ENCODE results near the gene DPEP3. TPM values are rescaled to one million over a fixed set of nuclear protein-coding genes. Genes with fewer than 3 reads are reported as not detected.

DPEP3 gene
- total and polyA plus RNA-seq, 8 donors = not detected

DNA sequence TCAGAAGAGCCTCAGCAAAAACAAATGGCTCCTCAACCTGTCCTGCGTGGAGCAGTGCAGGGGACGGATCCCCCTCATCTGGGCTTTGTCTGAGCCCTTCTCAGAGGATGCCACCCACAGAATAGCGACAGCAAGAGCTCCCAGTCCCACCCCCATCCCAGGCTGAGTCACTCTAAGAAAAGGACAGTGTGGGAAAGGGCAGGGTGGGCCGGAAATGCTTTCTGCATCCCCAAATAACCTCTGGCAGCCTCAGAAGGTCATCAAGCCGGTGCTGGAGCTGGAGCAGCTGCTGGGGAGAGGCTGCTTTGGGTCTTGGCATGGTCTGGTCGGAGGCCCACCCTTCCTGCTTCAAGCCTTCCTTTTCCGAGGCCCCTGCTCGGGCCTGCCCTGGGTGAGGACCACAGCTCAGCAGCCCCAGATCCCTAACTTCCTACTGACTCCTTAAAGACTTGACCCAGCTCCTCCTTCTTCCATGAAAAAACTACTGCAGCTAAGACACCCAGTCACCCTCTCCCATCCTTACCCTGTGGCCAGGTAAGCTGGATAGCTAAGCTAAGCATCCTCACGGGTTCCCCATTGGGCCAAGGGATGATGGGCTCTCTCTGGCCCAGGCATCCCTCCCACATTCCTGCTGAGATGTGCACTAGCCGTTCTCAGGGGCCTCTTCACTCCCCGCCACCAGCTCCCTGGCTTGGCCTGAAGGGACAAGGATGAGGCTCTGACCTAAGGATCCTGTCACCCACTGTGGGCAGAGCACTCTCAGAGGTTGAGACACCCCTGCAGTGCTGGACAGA lies 20.6 kb downstream of the DPEP3 start:
- WGBS, 5 donors = 59 to 70% (median 68%) methylated on average over 9 to 11 of the region's 11 CpGs
- H3K4me1 ChIP-seq = peaks cover 44 to 61% (median 57%) of the 10 kb centered on the region in 4 donors
- TF ChIP-seq, protein P1, sequence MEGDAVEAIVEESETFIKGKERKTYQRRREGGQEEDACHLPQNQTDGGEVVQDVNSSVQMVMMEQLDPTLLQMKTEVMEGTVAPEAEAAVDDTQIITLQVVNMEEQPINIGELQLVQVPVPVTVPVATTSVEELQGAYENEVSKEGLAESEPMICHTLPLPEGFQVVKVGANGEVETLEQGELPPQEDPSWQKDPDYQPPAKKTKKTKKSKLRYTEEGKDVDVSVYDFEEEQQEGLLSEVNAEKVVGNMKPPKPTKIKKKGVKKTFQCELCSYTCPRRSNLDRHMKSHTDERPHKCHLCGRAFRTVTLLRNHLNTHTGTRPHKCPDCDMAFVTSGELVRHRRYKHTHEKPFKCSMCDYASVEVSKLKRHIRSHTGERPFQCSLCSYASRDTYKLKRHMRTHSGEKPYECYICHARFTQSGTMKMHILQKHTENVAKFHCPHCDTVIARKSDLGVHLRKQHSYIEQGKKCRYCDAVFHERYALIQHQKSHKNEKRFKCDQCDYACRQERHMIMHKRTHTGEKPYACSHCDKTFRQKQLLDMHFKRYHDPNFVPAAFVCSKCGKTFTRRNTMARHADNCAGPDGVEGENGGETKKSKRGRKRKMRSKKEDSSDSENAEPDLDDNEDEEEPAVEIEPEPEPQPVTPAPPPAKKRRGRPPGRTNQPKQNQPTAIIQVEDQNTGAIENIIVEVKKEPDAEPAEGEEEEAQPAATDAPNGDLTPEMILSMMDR (IDR thresholded peaks at IDR 0.05) = no peak
- peak; percentile 27 for TF ChIP-seq EP300 (IDR thresholded peaks at IDR 0.05)
- TF ChIP-seq POLR2AphosphoS5 (IDR thresholded peaks at IDR 0.05) = peak in 2 of 3 donors; percentile 18 to 76

DNA sequence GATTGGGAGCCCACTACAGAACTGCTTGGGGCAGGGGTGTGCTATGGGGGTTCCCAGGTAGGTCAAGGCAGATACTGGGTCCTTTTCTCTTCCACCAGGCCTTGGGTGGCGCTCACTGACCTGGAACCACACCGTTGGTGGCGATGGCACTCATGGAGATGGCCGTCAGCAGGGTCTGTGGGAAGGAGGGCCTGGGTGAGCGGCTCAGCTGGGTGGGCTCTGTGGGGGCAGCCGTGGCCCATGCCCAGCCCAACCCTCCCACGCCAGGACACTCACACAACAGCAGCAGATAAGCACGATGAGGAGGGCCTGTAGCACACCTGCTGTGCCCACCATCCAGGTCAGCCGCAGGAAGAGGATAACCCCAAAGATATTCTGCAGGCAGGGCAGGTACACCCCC lies 22.7 kb downstream of the DPEP3 start:
- H3K27me3 ChIP-seq = no peaks in the 10 kb centered on the region
- intact Hi-C loops (cut with DNase I; ENCODE audit: low total_unique reads) = no loop called here
- 89 to 97% (median 95%) methylated on average over 5 to 9 of the region's 9 CpGs for WGBS, 5 donors
- no peak for DNase-seq
- no peak overlapping the region for H3K4me3 ChIP-seq
- H3K36me3 ChIP-seq = peaks cover 48 to 98% (median 90%) of the 10 kb centered on the region in 4 donors
- H3K27ac ChIP-seq = peak overlapping the region in 2 of 5 donors; percentile 72 to 80
- no peak for TF ChIP-seq POLR2A (IDR thresholded peaks at IDR 0.05)
- no peaks in the 10 kb centered on the region for H3K9me3 ChIP-seq
- H3K4me1 ChIP-seq = peaks cover 26 to 50% (median 38%) of the 10 kb centered on the region in 4 donors

More for the DNA sequence above, 20.6 kb downstream of the DPEP3 start:
- H3K36me3 ChIP-seq = peaks cover 48 to 86% (median 78%) of the 10 kb centered on the region in 4 donors
- H3K27ac ChIP-seq = peak overlapping the region; percentile 32 to 80 (median 72)
- DNase-seq = peak in 1 of 2 donors; percentile 66
- no peak overlapping the region for H3K4me3 ChIP-seq
- H3K27me3 ChIP-seq = no peaks in the 10 kb centered on the region
- intact Hi-C loops (cut with DNase I; ENCODE audit: low total_unique reads) = no loop called here
- H3K9me3 ChIP-seq = no peaks in the 10 kb centered on the region

DNA sequence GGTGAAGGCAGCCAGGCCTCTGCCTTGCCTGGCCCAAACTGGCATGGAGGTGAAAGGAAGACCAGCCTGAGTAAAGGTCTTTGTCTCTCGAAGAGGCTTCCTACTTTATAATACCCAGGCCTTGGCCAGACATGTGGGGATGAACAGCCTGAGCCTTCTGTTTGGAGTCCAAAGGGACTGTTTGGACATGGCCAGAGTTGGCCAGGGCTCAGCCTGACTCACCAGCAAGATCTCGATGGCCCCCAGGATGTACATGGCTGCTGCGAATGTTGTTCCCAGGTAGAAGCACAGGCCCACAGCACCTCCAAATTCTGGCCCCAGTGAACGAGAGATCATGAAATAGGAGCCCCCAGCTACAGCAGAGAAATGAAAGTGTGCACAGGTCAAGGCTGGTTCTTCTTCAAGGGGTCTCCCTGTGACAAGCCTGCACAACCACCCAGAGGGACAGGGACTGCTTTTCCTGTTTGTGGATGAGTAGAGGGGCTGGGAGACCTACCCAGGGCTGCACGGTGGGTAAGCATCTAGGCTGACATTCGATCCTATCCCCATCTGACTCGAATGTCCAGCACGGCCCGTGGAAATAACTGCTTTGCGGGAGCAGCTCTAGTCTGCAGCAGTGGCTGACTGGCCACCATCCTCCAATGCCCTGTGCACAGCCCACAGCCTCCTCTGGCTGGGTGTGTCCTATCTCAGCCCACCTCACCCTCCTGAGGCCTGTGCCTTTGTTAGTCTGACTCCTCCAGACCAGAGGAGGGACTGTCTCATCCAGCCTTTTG lies 25.7 kb downstream of the DPEP3 start:
- H3K27me3 ChIP-seq = no peaks in the 10 kb centered on the region
- intact Hi-C loops (cut with DNase I; ENCODE audit: low total_unique reads) = no loop called here
- WGBS, 5 donors = 80 to 88% (median 85%) methylated on average over 10 of the region's 10 CpGs
- H3K27ac ChIP-seq = peak overlapping the region in 2 of 5 donors; percentile 26 to 48
- no peak for DNase-seq
- no peak for TF ChIP-seq POLR2A (IDR thresholded peaks at IDR 0.05)
- no peak for TF ChIP-seq EP300 (IDR thresholded peaks at IDR 0.05)
- TF ChIP-seq, protein P1 (IDR thresholded peaks at IDR 0.05) = no peak
- no peak for TF ChIP-seq POLR2AphosphoS5 (IDR thresholded peaks at IDR 0.05)
- H3K9me3 ChIP-seq = no peaks in the 10 kb centered on the region
- H3K4me3 ChIP-seq = no peak overlapping the region
- peaks cover 4 to 33% (median 23%) of the 10 kb centered on the region in 4 donors for H3K4me1 ChIP-seq
- peaks cover 49 to 98% (median 89%) of the 10 kb centered on the region in 4 donors for H3K36me3 ChIP-seq

DNA sequence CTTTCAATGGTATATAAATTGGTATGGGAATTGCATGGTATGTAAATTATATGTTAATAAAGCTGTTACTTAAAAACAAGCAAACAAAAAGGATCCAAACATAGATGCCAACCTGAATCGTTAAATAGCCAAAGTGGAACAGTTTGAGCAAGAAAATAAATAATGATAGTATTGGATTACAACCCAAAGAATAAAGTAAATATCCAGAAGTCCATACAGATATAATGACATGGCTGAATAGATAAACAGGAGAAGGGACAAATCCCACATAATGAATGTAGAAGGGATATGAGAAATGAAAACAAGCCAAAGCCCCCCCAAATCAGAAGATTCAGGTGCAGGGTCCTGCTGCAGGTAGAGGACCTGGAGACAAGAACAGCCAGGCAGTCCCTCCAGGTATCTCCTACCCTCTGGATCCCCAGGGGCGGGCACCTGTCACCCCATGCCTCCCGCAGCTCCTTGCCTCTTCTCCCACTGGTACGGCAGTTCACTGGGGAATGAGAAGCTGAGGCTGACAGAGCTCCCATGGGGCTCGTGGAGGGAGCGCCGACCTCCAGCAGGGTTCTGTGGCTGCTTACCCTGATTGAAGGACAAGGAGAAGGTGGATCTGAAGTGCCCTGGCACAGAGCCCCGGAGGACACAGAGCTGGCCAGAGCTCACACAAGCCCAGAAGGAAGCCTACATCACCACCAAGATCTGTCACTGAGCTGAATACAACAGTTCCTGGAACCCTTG lies 26.5 kb downstream of the DPEP3 start:
- Histone ChIP-seq H3K4me1 (peaks cover 0 to 25% (median 17%) of the 10 kb centered on the region in 4 donors), H3K36me3 (peaks cover 57 to 98% (median 89%) of the 10 kb centered on the region in 4 donors), H3K27ac (peak overlapping the region in 2 of 5 donors; percentile 26 to 48), H3K9me3 (no peaks in the 10 kb centered on the region), H3K27me3 (no peaks in the 10 kb centered on the region), H3K4me3 (no peak overlapping the region)
- no peak for DNase-seq
- TF ChIP-seq, protein P1 (IDR thresholded peaks at IDR 0.05) = no peak
- TF ChIP-seq EP300 (IDR thresholded peaks at IDR 0.05) (no peak), POLR2AphosphoS5 (IDR thresholded peaks at IDR 0.05) (no peak), POLR2A (IDR thresholded peaks at IDR 0.05) (no peak)
- intact Hi-C loops (cut with DNase I; ENCODE audit: low total_unique reads) = no loop called here
- WGBS, 5 donors = 77 to 85% (median 82%) methylated on average over 8 of the region's 8 CpGs

Measured in stomach (tissue), 9 donors.